CD4-positive, alpha-beta T cell treated with Interleukin-6 for 4 hours (primary cell): ENCODE results near the gene ACSS1.

Source experiments
- DNase-seq: peaks from one replicate; pipeline ENCODE4 v3.0.0-alpha.2; 2020; ENCODE audit warnings: mixed read lengths

The ACSS1 gene

DNA sequence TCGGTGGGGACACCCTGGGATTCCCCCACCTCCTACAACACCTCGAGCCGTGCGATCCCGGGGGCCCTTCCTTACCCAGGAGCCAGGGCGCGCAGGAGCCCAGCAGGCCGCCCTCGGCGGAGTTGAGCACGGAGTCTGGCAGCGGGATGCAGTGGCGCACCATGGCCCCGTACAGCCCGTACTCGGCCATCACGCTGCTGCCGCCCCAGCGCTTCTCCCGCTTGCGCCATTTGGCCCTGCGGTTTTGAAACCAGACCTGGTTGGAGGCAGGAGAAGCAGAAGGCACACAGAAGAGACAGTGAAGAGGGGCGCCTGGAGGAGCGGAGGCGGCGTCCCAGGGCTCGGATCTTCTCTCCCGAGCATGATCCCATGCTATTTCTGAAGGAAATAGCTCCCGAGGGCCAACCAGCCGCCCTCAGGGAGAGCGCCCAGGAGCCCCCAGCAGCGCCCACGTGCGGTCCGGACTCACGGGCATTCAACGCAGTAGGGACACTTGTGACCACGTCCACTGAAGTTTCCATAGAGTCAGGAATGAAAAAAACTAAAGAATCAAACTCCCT lies 19.8 kb upstream of the ACSS1 start:
- DNase-seq: no peak

DNA sequence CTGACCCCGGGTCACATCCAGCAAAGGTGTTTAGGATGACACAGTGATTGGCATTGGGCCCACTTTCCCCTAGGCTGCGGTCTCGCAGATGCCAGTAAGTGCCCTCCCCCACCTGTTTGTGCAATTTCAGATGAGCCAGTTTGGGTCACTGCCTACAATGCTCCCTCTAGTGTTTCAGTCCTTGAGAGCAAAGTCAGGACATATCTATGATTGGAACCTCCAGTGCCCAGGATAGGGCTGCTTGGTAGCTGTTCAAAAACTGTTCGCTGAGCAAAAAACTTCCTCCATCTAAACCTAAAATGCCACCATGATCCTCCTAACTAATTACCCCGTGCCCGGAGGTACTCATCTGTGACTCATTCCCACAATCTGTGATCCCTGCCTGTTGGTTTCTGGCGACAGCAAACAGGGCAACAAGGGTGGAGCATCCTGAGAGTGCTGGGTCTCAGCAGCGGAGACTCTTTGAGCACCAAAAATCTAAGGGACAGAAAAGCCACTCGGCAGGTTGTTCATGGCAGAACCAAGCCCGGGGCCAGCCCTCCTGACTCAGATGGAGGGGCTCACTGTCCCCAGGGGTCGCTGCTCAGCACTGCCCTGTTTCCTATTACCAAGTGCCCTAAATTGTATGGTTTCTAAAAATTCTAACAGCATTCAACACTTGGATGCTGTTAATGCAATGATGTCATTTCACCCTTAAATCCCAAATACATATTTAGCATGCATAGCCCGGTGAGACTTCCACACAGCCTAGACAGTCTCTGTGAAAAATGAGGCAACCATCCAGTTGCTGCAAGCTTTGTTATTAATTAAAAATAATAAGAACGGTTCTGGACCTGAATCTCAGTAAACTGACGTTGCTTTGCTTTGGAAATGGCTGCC lies 19.0 kb upstream of the ACSS1 start:
- peak; percentile 17 for DNase-seq

GRCh38 chr20:25076201-25076600 lies 18.3 kb upstream of the ACSS1 start:
- no peak for DNase-seq

DNA sequence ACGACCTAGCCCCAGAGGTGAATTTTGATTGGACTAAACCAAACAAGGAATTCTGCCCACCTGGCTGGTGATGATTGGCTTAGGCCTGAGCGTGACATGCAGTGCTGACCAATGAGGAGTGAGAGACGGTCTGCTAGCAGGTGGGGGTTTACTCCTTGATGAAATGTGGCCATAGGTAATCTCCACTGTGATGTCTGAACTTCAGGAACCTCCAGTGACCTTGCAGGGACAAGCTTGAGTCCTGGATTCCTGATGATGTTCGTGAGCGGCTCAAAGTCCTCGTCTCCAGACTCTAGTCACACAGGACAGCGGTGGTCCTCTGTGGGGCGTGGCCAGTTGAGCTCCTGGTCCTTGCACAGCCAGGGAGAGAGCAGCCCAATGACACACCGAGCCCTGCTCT lies 15.6 kb upstream of the ACSS1 start:
- no peak for DNase-seq

DNA sequence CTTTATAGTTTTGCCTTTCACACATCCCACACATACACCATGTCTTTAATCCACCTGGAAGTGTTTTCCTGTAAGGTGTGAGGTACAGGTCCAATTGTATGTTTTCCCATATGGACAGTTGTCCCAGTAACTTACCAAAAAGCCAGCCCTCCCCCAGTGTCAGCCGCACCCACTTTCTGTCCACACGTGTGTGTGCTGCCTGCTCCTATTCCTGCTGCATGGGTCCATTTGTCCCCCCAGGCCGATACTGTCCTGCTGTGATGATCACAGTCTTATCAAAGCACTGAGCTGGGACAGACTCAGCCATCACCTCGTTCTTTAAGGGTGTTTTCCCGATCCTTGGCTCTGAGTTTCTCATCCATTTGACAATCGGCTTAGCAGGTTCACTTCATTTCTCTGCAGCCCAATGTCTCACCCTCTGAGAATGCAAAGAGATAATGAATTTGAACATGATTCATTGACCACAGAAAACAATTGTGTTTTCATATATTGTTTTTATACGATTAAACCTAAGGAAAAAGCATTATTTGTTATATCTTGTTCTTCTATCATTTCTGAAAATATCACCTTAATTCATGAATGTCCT lies 14.4 kb upstream of the ACSS1 start:
- no peak for DNase-seq

- DNase-seq: no peak
Measured at GRCh38 chr20:25071734-25072133, 13.8 kb upstream of the ACSS1 start.

DNA sequence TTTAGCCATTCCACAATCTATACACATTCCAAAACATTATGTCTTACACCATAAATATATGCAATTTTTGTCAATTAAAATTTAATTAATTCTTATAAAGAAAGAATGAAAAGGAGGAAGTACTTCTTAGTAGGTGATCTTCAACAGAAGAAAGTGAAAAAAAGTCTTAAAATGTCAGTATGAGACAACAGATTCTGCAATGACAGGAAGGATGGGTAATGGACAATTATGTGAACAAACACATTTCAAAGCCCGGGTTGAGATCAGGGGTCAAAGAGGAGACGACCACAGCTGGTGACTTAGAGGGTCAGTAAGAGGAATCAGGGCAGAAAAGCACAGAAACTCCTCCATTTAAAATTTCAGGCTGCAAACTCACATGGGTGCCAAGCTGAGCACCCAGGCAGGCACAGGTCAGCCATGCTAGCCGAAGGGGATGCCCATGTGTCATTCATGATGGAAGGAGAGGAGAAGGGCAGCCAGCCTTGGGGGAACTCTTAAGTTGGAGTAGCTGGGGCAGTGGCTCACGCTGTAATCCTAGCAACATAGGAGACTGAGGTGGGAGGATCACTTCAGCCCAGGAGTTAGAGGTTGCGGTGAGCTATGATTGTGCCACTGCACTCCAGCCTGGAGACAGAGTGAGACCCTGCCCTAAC lies 13.0 kb upstream of the ACSS1 start:
- DNase-seq: no peak

DNA sequence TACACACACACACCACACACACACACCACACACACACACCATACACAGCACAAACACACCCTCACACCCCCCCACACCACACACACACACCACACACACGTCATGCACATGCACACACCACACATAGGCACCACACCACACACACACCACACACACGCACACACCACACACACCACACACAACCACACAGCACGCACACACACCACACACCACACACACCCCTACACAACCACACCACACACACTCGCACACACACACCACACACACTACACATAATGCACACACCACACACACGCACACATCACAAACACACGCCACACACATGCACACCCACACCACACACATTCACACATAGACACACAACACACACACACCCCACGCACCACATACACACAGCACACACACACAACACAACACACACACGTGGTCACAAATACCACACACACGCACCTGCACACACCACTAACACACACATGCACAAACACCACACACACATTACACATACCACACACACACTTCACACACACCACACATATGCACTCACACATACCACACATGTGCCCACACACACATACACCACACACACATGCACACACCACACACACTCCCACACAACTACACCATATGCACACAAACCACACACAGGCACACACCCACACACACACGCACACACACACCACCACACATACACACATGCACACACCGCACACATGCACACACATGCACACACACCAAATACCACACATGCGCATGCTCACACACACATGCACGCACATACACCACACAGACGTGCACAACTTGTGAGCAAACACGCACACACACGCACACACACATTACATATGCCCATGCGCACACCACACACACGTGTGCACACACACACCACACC lies 9.4 kb upstream of the ACSS1 start:
- DNase-seq: no peak

GRCh38 chr20:25066386-25066785 lies 8.4 kb upstream of the ACSS1 start:
- no peak for DNase-seq

DNA sequence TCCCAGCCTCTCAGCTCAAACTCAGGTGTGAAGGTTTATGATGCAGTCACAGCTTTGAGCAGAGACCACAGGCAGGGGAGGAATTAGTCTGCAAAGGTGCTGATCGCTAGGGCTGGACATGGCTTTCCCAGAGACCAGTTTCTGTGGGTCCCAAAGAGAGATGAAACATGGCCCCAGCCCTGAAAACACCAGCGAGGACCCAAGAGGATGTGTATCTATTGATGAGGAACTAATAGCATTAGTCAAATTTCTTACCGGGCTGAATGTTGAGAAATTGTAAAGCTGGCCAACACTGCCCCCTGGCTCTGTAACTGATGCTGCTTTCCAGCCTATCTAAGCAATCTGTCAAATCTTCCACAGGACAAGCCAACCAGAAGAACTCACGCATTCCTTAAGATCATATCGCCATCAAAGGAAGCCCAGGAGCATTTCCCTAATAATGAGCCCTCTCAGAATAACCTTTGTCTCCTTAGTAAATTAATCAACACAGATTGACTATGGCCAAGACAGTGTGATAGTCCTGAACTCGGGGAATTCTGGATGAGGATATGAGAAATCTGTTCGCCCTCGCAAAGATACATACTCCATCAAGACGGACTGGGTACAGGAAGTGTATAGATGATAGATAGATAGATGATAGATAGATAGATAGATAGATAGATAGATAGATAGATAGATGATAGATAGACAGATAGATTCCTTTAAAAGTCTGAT lies 7.8 kb upstream of the ACSS1 start:
- peak; percentile 82 for DNase-seq

DNA sequence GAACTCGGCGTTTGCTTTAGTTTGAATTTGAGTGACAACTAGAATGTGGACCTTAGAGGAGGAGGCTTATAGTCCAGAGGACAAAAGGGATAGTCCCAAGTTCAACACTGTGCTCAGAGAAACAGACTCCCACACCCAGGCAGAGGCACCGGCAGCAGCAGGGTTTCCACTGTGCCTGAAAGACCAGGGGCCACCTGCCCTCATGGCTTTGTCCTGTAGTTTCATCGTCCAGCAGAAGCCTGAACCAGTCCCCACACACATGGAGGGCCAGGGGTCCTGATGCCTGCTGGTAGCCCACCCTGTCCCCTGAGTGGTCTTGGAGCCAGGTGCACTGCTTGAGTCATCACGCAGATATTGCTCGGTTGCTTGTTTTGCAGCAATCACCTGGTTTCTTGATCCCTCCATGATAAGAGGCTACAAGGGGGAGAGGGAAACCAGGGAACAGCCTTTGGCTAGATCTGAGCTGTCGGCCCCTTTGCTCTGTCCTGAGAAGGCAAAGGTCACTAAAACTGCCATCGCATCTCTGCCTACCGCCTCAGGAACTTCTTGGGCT lies 7.2 kb upstream of the ACSS1 start:
- no peak for DNase-seq

- DNase-seq: no peak
Measured at GRCh38 chr20:25064561-25065071, 6.7 kb upstream of the ACSS1 start.

- DNase-seq: no peak
Measured at GRCh38 chr20:25063981-25064380, 6.0 kb upstream of the ACSS1 start.

- DNase-seq: no peak
Measured at GRCh38 chr20:25063546-25063945, 5.6 kb upstream of the ACSS1 start.

DNA sequence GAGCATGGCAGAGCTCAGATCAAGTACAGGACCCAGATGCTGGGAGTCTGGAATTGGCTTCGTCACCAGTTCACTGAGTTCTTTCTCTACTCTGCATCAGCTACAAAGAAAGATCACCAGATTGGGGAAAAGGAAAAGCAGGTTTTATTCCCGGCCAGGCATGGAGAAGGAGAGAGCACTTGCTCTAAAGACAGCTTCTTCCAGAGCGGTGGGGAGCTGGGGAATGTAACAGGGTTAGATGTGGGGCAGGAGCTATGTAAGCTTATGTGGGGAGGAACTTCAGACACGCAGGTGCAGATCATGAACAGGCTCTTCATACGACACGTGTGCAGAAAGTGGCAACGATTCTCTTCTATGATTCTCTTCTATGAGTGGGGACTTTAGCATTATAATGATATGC lies 4.9 kb upstream of the ACSS1 start:
- no peak for DNase-seq

GRCh38 chr20:25061821-25062530 lies 4.0 kb upstream of the ACSS1 start:
- DNase-seq: no peak

DNA sequence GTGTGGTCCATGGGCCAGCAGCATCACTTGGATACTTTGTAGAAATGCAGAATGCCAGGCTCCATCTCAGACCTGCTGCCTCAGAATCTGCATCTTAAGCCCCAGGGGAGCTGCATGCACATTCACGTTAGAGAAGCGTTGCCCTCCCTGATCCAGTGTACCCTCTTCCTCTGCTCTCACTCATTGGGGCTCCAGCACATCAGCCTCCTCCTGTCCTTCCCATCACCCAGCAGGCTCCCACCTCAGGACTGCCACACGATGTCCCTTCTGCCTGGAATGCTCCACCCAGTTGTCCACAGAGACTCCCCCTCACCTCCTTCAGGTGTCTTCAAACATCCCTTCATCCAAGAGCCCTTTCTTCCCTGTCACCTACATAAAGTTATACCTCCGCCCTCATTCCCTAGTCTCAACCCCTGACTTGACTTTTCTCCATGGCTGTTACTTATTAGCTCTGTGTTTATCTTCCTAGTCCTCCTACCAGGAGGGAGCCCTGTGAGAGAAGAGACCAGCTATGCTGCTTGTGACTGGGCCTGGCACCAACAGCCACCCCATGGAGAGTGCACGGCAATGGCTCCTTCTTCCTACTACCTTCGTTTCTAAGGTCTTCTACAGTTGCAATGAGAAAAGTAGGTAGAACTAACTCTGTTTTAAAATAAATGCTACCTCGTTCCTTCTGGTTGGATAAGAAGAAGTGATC lies 3.3 kb upstream of the ACSS1 start:
- no peak for DNase-seq

DNA sequence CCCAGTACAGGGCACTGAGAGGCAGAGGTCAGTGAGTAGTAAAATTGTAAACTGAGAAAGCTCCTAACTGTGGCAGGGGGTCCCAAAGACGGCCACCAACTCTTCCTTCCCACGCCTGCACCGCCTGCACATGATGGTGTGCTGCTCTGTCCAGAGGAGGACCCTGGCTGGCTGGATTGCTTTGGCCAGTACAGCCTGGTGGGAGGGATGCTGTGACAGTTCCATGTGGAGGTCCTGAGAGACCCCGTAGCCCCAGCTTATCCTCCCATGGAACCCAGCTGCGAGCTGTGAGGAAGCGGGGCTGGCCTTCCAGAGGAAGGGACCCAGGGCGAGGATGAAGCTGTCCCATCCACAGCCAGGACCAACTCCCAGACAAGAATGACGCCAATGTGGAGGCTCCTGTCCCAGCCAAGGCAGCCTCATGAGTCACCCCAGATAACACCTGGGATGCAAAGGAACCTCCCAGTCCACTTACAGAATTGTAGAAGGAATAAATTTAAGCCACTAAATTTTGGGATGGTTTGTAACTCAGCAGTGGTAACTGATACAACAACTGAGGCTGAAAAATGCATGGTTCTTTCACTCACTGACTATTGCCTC lies 2.0 kb upstream of the ACSS1 start:
- no peak for DNase-seq
